ENCODE measurements around the gene UPF2.

- TF ChIP-seq CTCF (IDR thresholded peaks at IDR 0.05; ENCODE audit: low read depth, low read length) (no peak), POLR2A (IDR thresholded peaks at IDR 0.05; ENCODE audit: extremely low read depth, insufficient read length) (no peak)
Measured at GRCh38 chr10:12051241-12051640, 8.6 kb upstream of the UPF2 start.

Measured in NB4 (cell line).